WI38 (cell line): Measurements from ENCODE around the gene DCUN1D4.

ENCODE experiments used
- H3K4me3 ChIP-seq: 2 replicates; pipeline ENCODE4 v1.5.1; 2011; ENCODE audit warnings: low read depth, mild to moderate bottlenecking, control low read depth, low read length
- TF ChIP-seq, protein P1 (sequence below): IDR thresholded peaks from 2 replicates; pipeline ENCODE4 v1.5.1; 2012; ENCODE audit warnings: low read depth, mild to moderate bottlenecking, control low read depth, low read length

Gene DCUN1D4

DNA sequence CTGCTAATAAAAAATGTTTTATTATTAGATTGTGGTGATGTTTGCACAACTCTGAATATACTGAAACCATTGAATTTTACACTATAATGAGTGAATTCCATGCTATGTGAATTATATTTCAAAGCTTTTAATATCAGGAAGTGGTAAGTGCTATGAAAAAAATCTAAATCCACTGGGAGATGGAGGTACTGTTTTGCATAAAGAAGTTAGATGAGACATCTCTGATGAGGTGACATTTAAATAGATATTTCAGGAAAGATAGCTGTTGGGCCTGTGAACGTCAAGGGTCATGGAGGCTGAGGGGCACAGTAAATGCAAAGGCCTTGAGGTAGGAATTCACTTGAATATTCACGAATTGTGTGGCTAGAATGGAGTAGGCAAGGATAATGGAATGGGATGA is 12.3 kb downstream of the DCUN1D4 start:
- TF ChIP-seq, protein P1, sequence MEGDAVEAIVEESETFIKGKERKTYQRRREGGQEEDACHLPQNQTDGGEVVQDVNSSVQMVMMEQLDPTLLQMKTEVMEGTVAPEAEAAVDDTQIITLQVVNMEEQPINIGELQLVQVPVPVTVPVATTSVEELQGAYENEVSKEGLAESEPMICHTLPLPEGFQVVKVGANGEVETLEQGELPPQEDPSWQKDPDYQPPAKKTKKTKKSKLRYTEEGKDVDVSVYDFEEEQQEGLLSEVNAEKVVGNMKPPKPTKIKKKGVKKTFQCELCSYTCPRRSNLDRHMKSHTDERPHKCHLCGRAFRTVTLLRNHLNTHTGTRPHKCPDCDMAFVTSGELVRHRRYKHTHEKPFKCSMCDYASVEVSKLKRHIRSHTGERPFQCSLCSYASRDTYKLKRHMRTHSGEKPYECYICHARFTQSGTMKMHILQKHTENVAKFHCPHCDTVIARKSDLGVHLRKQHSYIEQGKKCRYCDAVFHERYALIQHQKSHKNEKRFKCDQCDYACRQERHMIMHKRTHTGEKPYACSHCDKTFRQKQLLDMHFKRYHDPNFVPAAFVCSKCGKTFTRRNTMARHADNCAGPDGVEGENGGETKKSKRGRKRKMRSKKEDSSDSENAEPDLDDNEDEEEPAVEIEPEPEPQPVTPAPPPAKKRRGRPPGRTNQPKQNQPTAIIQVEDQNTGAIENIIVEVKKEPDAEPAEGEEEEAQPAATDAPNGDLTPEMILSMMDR = no peak
- H3K4me3 ChIP-seq = no peak overlapping the region

DNA sequence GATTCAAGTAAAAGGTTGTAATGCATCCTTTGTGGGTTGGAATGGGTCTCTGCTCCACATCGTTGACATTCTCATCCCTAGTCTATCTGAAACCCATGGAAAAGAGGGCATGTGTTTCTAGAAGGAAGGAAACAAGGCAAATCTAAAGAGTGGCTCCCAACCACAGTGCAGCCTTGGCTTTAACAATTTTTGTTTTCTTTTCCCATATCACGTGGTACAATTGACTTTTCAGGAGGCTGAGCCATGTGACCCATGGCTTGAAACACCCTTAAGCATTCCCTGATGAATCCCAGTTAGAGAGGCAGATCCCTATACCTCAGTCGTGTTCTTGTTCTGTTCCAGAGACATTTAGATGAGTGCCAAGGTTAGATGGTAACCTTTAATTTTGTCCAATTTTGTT is 12.8 kb downstream of the DCUN1D4 start:
- TF ChIP-seq, protein P1 = no peak

DNA sequence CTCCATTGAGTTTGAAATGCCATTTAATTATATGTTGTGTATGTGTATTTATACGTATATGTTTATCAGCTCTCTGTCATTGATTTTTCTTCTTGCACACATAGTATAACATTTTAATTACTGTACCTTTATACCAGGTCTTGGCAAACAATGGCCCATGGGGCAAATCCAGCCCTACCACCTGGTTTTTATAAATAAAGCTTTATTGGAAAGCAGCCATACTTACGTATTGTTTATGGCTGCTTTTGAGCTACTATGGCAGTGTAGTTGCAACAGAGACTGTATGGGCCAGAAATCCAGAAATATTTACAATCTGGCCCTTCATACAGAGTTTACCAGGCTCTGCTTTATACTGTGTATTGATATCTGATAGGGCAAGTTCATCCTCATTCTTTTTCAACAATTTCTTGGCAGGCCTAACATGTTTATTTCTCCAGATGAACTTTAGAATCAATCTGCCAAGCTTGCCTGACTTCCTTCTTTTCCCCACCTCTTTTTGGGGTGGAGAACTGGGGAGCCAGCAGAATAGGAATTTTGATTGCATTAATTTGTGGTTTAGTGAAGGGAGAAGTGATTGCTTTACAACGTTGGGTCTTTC is 15.8 kb downstream of the DCUN1D4 start:
- no peak overlapping the region for H3K4me3 ChIP-seq
- TF ChIP-seq, protein P1 = no peak

More for the DNA sequence above, 12.8 kb downstream of the DCUN1D4 start:
- H3K4me3 ChIP-seq = no peak overlapping the region

DNA sequence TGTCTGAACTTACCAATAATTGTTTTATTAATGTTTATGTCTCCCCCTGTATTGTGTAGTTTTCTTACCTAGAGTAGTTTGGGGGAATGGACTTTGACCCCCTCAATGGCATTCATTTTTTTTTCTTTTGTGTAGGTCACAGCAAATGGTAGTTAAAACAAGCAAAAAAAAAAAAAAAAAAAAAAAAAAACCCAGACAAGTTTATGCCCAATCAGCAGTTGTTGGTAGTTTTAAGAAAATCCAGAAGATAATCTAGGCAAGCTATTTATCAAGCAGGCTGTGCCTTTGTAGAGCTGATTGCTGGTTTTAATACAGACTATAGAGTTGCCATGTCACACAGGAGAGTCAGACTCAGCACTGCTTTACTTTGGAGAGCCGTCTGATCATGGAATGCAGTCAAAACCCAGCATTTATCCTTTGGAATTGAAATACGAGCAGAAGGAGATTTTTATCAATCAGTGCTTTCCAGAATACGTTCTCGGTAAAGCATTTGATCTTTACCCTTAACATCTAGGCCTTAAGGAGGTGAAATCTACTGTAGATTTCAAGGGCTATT is 16.6 kb downstream of the DCUN1D4 start:
- TF ChIP-seq, protein P1 = no peak

DNA sequence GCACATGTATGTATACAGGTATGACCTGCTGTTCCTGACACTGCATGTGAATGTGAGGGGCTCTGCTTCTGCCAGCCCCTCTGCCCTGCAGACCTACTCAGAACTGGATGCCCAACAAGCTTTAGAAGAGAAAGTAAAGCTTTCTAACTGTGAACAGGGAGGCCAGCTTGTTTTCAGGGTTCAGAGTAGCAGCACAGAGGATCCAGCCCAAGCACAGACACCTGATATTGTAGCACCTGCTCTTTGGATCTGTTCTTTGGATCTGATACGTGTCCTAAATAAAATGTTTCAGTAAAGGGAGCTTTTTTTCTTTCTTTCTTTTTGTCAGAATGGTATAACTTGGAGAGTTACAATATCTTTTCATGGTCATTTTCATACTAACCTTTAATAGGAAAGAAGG is 19.2 kb downstream of the DCUN1D4 start:
- TF ChIP-seq, protein P1 = no peak
- no peak overlapping the region for H3K4me3 ChIP-seq

More for the DNA sequence above, 16.6 kb downstream of the DCUN1D4 start:
- H3K4me3 ChIP-seq = no peak overlapping the region

DNA sequence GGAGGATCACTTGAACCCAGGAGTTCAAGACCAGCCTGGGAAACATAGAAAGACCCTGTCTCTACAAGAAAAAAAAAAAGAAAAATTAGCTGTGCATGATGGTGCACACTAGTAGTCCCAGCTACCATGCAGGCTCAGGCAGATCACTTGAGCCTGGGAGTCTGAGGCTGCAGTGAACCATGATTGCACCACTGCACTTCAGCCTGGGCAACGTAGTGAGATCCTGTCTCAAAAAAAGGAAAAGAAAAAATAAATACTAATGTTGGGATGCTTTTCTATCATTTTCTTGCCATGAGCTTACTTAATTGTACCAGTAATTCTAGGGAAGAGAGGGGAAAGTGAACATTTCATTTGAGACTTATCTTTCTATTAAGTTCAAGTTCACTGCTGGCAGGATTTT is 19.8 kb downstream of the DCUN1D4 start:
- TF ChIP-seq, protein P1 = no peak
- H3K4me3 ChIP-seq = no peak overlapping the region

DNA sequence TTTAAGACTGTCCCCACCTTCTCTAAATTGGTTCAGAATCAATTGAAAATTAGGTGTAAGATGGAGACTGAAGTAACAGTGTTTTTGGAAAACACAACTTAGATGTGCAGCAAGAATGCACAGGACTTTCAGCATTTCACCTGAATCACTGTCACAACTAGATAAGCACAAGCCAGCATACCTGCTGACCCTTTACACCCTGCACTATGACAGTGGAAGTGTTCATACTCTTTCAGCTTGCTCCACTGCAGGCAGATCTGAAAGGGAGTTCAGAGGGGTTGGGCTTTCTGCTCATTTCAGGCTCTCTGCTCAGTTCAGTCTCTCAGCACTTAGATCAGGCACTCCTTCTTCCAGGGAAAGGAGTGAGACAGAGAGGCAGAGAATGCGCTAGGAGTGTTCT is 22.8 kb downstream of the DCUN1D4 start:
- H3K4me3 ChIP-seq = no peak overlapping the region
- TF ChIP-seq, protein P1 = no peak
